GM18951 (cell line): ENCODE results near the gene NEBL.

ENCODE experiments used
- POLR2A ChIP-seq: IDR thresholded peaks from 4 replicates; pipeline ENCODE4 v1.6.1; 2011; ENCODE audit warnings: mild to moderate bottlenecking; ENCODE audit not compliant: insufficient read length, insufficient read depth; ENCODE audit errors: extremely low read depth
- in situ Hi-C: fragments of 300-500 bp; cut with MboI; formaldehyde crosslinking; loops from one replicate; pipeline ENCODE4 v1.12.0; 2022; ENCODE audit warnings: low sequenced_read_pairs, mixed read lengths, inconsistent platforms; ENCODE audit not compliant: unreplicated experiment

NEBL gene

GRCh38 chr10:20919481-20919880 is 22.4 kb upstream of the NEBL start:
- in situ Hi-C loops, result no loop called here
- TF ChIP-seq POLR2A, result no peak

- no peak for TF ChIP-seq POLR2A
- in situ Hi-C loops, result no loop called here
Observed at GRCh38 chr10:20916976-20917375, 19.9 kb upstream of the NEBL start.

GRCh38 chr10:20912969-20913368 is 15.9 kb upstream of the NEBL start:
- no peak for TF ChIP-seq POLR2A
- in situ Hi-C loops, result no loop called here

GRCh38 chr10:20911626-20912025 is 14.5 kb upstream of the NEBL start:
- no peak for TF ChIP-seq POLR2A
- in situ Hi-C loops, result no loop called here

- in situ Hi-C loops, result no loop called here
- TF ChIP-seq POLR2A, result no peak
Observed at GRCh38 chr10:20909801-20910200, 12.7 kb upstream of the NEBL start.

GRCh38 chr10:20908391-20908790 is 11.3 kb upstream of the NEBL start:
- in situ Hi-C loops, result no loop called here
- no peak for TF ChIP-seq POLR2A

GRCh38 chr10:20903635-20904390 is 6.7 kb upstream of the NEBL start:
- TF ChIP-seq POLR2A, result no peak
- in situ Hi-C loops, result no loop called here

GRCh38 chr10:20901110-20901509 is 4.0 kb upstream of the NEBL start:
- TF ChIP-seq POLR2A, result no peak
- in situ Hi-C loops, result no loop called here

- TF ChIP-seq POLR2A, result no peak
- in situ Hi-C loops, result no loop called here
Observed at GRCh38 chr10:20898866-20899535, 1.9 kb upstream of the NEBL start.

- in situ Hi-C loops, result no loop called here
- TF ChIP-seq POLR2A, result no peak
Observed at GRCh38 chr10:20893297-20893696, 3.8 kb downstream of the NEBL start.

- in situ Hi-C loops, result no loop called here
- TF ChIP-seq POLR2A, result no peak
Observed at GRCh38 chr10:20892796-20893195, 4.3 kb downstream of the NEBL start.

GRCh38 chr10:20892011-20892585 is 5.0 kb downstream of the NEBL start:
- in situ Hi-C loops, result no loop called here
- no peak for TF ChIP-seq POLR2A

GRCh38 chr10:20891338-20891714 is 5.8 kb downstream of the NEBL start:
- in situ Hi-C loops, result no loop called here
- TF ChIP-seq POLR2A, result no peak
